ENCODE data around the gene OSBP.
"Not testable (repeated sequence)": the region's sequence is repeated elsewhere in the genome, so short reads cannot be mapped to it uniquely, and the experiment has no call there.

OSBP gene

GRCh38 chr11:59552844-59553243 is 62.7 kb downstream of the OSBP start:
- DNase-seq, result no peak

GRCh38 chr11:59551659-59552521 is 63.7 kb downstream of the OSBP start:
- no peak for DNase-seq

GRCh38 chr11:59550842-59551658 is 64.5 kb downstream of the OSBP start:
- no peak for DNase-seq

- DNase-seq, result peak; percentile 64
Observed at GRCh38 chr11:59550368-59550841, 65.2 kb downstream of the OSBP start.

GRCh38 chr11:59548309-59548656 is 67.3 kb downstream of the OSBP start:
- DNase-seq, result no peak

- DNase-seq, result not testable (repeated sequence)
Observed at GRCh38 chr11:59547605-59548308, 67.8 kb downstream of the OSBP start.

- DNase-seq, result no peak
Observed at GRCh38 chr11:59545179-59546020, 70.2 kb downstream of the OSBP start.

- DNase-seq, result no peak
Observed at GRCh38 chr11:59544869-59545178, 70.8 kb downstream of the OSBP start.

- not testable (repeated sequence) for DNase-seq
Observed at GRCh38 chr11:59543713-59544112, 71.9 kb downstream of the OSBP start.

GRCh38 chr11:59542142-59542810 is 73.3 kb downstream of the OSBP start:
- no peak for DNase-seq

GRCh38 chr11:59534676-59535075 is 80.9 kb downstream of the OSBP start:
- DNase-seq, result no peak

GRCh38 chr11:59532620-59533019 is 83.0 kb downstream of the OSBP start:
- no peak for DNase-seq

GRCh38 chr11:59528711-59529110 is 86.9 kb downstream of the OSBP start:
- DNase-seq, result no peak

Measured in activated gamma-delta T cell (primary cell).